AG08396 (cell line): ENCODE measurements around the gene LARGE1.

Experiments used
- DNase-seq: peaks from one replicate; pipeline ENCODE4 v3.0.0; 2012; ENCODE audit warnings: low spot score, mixed read lengths

Gene LARGE1

DNA sequence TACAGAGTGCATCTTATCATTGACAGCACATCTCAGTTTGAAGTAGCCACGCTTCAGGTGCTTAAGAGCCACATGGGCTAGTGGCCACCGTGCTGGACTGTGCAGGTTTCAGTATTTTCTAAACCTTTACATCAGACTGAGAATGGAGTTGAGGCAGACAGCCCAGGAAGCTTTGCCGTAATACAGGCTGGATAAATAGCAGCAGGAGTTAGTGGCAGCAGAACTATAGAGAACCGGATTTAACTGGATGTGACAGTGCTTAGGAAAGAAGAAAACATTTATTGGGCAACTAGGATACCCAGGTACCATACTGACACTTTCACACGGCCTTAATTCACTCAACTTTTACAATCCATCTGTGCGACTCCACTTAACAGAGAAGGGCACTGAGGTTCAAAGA is 145.5 kb downstream of the LARGE1 start:
- no peak for DNase-seq

DNA sequence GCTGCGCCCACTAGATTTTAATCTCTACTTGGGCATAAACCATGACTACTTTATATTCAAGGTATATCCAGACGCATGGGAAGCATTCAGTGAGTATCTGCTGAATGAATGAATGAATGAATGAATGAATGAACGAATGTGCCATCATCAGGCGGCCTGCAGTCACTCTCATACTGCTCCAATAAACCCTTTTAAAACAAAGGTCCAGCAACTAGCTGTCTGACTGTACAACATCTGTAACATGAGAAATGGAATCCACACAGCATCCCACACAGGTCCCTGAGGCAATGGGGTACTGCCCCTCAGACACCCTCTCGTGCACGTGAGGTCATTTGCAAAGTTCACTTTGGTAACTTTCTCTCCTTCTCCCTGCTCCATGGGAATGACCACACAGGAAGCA is 147.5 kb downstream of the LARGE1 start:
- DNase-seq, result no peak

DNA sequence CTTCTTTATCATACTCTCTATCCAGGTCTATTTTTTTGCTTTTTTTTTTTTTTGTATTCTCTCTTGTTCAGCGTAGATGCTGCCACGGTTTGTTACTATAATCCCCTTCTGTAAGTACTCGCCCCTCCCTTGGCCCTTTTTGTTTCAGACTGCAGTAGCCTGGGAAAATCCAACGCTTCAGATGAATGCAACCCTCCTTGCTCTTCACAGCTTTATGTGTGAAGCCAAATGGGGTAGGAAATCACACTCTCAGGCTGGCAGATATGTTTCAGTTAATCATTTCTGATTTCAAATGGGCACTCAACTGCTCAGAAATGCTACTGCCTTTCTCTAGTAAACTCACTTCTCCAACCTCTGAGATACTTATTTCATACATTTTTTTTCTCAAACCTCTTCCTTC is 149.1 kb downstream of the LARGE1 start:
- DNase-seq, result no peak

DNA sequence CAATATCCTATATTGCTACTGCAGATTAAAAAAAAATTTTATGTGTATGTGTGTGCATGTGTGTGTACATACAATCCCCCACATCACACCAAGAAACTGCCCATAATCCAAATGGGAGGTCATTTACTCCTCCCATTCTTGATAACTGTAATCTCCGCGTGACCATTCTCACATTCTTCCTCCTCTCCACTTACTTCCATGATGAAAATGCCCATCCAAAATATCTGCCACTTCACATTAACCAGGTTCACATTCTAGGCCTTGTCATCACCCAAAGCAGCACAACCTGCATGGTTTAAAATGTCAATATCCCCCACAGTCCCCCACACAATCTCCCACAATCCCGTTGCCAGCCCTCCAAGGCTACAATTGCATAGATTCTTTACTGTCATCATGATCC is 149.6 kb downstream of the LARGE1 start:
- no peak for DNase-seq

GRCh38 chr22:33766091-33766490 is 154.2 kb downstream of the LARGE1 start:
- DNase-seq, result no peak

- DNase-seq, result no peak
These were observed 161.3 kb downstream of the LARGE1 start for GRCh38 chr22:33758961-33759360.

- no peak for DNase-seq
These were observed 162.3 kb downstream of the LARGE1 start for GRCh38 chr22:33757802-33758483.

DNA sequence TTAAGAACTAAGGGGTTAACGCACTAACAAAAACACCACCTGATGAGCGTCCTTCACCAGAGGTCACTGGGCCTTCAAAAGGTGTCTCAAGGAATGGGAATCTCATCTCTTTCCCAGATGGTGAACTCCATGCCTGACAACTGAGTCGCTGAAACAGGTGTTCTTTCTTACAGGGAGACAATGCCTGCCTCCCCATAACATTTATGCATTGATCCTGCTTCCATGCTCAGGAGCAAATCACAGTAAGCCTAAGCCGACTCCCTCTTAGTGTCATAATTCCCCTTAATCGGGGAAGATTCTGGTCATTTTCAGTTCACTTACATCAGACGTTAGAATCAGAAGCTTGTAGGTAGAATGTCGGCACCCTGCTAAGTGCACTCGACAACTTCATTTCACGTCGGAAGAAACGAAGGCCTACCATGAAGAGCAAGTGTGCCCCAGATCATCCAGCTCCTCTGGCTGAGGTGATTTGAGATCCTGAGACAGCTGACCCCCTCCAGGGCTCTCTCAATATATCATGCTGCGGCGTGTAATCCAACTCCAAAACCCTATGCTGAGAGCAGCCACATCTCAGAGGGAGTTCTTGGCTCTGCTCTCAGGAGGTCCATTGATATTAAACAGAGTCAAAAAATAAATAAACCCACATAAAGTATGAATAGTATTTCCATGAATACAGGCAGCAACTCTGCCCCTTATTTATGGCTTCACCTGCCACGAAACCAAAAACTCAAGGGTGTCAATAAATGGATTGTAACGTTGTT is 163.1 kb downstream of the LARGE1 start:
- no peak for DNase-seq

DNA sequence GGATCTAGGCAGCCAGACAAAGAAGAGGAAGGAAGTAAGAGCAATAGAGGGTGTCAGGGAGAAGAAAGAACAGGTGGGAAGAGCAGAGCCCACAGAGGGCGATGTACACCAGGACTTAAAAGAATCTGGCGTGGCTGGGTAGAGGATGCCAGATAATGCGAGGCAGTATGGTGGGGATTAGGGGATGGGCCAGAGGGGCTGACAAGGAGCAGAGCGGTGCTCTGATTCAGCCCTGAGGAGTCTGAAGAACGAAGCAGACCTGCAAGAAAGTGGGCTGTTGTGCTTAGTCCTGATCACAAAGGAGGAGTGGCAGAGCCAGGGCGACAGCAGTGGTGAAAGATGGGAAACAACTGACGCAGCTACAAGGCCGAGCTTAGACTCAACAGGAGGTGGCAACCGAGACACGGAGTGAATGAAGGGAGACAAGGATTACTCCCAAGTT is 163.7 kb downstream of the LARGE1 start:
- no peak for DNase-seq

DNA sequence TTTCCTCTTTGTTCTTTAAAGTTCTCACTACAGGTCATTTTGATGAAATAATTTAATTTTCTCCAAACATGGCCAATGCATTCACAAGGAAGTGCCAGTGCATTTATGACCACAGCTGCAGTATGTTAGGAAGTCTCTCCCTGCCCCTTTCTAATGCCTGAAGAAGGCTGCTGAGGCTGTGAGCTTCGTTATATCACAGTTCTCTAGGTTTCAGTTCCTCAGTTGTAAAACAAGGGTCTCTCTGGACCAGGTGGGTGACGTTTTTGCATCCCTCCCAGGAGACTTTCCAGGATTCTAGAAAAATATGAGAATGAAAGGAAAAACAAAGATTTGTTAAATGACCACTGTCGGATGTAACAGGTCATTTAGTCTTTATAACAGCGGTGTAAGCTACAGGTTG is 171.6 kb downstream of the LARGE1 start:
- no peak for DNase-seq

- no peak for DNase-seq
These were observed 172.6 kb downstream of the LARGE1 start for GRCh38 chr22:33747576-33748180.

DNA sequence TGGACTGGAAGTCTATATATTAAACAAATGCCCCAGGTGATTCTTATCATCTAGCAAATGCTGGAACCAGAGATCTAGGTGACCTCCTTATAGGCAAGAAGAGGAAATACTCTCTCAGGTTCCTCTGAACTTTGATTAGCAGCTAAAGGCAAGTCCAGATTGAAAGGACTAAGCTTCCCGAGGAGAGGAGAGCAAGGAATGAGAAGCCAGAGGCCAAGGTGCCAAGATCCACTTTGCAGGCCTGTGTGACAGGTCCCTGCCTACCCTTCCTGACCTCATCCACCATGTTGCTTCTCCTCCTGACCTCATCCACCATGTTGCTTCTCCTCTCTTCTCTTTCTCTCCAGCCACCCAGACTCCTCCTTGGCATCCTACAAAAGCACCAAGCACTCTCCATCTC is 173.2 kb downstream of the LARGE1 start:
- no peak for DNase-seq

DNA sequence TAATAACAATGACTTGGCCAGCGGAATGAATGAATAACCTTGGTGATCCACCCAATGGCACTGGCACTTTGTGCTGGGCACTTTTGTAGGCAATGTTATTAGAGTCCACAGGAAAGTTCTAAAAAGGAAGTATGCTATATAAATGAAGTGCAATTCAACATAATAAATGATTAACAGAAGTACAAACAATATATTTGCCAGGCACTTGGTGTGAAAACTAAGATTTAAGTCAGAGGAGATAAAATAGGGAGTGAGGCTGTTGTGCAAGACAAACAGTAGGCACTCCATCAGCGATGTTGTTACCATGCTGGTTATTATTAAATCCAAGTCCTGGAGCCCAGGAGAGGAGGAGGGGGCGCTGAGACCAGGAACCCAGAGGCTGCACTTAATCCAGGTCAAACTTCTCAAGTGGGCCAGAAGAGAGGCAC is 173.8 kb downstream of the LARGE1 start:
- DNase-seq, result no peak

DNA sequence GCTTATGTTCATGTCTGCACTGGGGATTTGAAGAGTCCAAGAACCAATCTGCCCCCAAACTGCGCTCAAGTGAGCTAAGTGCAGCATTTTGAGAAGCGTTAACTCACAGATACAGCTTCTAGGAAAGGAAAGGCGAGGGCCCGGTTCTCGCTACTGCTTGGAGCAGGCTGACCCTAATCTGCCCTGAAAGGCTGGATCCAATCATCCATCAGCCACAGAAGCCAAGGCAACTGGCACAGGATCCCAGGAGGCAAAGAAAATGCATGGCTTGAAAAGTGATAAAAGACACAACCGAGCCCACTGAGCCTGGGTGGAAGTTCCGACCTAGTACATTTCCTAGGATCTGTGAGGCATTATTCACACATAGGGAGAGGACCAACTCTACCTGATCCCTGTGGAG is 174.8 kb downstream of the LARGE1 start:
- DNase-seq, result no peak

DNA sequence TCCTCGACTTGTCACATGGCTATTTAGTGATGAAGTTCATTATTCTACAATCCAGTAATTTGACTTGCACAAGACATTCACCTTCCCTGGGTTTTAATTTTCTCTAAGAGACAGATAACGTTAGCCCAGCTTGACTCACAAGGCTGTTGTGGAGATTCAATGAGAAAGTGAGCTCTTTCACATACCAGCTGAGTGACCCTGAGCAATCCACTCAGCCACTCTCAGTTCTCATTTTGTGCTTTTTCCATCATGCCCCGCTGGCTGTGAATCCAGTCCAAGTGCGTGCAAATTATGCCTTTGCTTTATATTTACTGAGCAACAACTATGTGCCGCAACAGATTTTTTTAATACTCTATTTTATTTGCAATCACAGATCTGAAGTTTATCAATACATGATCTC is 176.5 kb downstream of the LARGE1 start:
- DNase-seq, result no peak

DNA sequence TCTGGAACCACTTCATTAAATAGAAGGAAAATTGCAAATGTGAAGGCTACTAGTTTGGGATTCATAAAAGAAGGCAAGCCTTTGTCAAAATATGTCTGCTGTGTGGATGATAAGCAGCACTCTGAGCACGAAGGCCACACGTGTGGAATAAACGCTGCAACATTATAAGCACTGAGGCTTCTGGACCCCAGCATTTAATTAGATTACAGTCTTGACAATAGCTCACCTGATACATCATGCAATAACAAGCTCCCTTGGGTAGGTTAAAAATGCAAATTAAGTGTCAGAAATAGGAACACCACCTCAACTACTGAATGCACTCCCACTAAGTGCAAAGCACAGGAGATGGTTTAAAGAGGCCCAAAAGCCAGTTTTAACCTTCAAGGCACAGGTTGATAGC is 179.3 kb downstream of the LARGE1 start:
- no peak for DNase-seq

DNA sequence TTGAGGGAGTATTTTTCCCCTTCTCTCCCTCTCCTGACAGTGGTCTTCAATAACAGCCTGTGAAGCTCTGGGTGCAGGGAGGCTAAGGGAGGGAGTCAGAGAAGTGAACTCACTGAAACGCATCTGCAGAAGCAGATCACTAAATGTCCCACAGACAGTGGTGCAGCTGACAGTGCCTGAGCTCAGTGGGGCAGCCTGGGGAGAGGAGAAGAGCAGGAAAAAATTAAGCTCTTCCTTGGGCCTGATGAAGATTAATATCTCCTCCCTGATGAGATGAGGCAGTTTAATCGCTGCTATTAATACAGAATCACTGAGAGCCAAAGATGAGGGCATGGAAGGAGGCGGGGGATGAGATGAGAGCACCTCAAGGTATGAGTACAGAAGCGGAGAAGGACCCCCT is 180.8 kb downstream of the LARGE1 start:
- DNase-seq, result no peak

- no peak for DNase-seq
These were observed 182.6 kb downstream of the LARGE1 start for GRCh38 chr22:33737662-33738061.

- DNase-seq, result no peak
These were observed 184.3 kb downstream of the LARGE1 start for GRCh38 chr22:33735978-33736377.

GRCh38 chr22:33728847-33729246 is 191.4 kb downstream of the LARGE1 start:
- DNase-seq, result no peak

DNA sequence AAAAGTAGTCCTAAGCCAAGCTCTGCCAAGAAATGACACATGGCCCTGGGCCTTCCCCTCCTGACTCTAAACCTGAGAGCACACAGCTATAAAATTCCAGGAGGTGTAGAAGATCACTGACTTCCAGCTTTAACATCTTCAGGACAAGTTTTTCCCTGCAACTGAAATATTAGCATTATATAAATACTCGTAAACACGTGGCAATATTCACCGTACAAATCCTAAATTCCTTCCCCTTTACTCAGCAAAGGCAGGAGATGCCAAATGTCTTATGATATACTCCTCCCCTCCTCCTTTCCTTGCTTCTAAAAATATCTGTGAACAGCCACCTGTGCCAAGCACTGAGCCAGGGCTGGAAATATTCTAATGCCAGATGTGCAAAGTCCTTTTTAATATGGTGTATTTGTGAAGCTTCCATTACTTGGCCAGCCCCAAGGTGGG is 194.0 kb downstream of the LARGE1 start:
- peak; percentile 54 for DNase-seq

DNA sequence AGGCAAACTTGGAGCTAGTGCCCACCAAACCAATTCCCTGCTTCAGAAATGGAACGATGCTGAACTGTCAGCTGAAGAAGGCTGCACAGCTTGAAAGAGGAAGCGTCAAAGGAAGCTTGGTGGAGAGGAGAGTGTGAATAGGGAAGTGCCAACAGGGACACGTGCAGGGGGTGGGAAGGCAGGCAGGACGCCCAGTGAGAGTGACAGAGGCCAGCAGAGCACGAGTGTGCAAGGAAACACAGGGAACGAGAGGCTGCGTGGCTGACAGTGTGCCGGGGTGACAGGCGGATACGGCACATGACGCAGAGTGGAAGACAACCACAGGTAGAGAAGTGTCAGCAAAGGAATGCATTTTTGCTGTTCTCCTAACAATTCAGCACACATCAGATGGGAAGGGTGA is 196.4 kb downstream of the LARGE1 start:
- DNase-seq, result no peak

DNA sequence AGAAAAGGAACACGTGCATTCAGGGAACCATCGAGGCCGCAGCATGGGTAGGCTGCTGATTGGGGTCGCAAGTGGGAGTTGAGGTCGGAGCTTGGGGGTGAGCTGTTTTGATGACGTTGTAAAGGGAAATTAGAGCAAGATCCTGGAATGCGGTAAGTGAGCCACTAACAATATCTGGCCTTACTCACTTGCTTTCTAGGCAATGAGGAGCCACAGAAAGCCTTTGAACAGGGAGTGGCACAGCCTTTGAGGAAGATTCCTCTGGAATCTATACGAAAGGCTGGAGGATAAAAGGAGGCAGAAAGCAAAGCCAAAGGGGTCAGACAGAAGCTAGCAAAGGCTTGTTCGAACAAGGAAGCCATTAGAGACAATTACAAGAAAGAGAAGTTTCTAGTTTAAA is 197.5 kb downstream of the LARGE1 start:
- no peak for DNase-seq
